ENCODE results near the gene ZSCAN30.
"Not testable (repeated sequence)": the region's sequence is repeated elsewhere in the genome, so short reads cannot be mapped to it uniquely, and the experiment has no call there.

The ZSCAN30 gene

GRCh38 chr18:35239314-35239713 is 50.7 kb downstream of the ZSCAN30 start:
- peaks cover 5% of the 10 kb centered on the region for H3K4me1 Mint-ChIP-seq (ENCODE audit: low read depth)
- H3K27me3 Mint-ChIP-seq, result no peaks in the 10 kb centered on the region
- intact Hi-C loops (cut with micrococcal nuclease), result loop anchor here (10.0 kb wide), 2 partner anchors 195 to 235 kb away; partner anchors contain the start of gene MAPRE2
- no peak overlapping the region for H3K27ac Mint-ChIP-seq
- H3K9me3 Mint-ChIP-seq, result peaks cover 21% of the 10 kb centered on the region
- H3K36me3 Mint-ChIP-seq (ENCODE audit: low read depth), result peaks cover 31% of the 10 kb centered on the region
- H3K4me3 Mint-ChIP-seq, result no peak overlapping the region

GRCh38 chr18:35236571-35237363 is 53.3 kb downstream of the ZSCAN30 start:
- H3K36me3 Mint-ChIP-seq (ENCODE audit: low read depth), result peaks cover 9% of the 10 kb centered on the region
- H3K27ac Mint-ChIP-seq, result no peak overlapping the region
- no peak overlapping the region for H3K4me3 Mint-ChIP-seq
- intact Hi-C loops (cut with micrococcal nuclease), result loop anchor here (10.0 kb wide), 2 partner anchors 192 to 232 kb away; partner anchors contain the start of gene MAPRE2
- no peaks in the 10 kb centered on the region for H3K9me3 Mint-ChIP-seq
- H3K4me1 Mint-ChIP-seq (ENCODE audit: low read depth), result no peaks in the 10 kb centered on the region
- H3K27me3 Mint-ChIP-seq, result no peaks in the 10 kb centered on the region

GRCh38 chr18:35231052-35231451 is 59.0 kb downstream of the ZSCAN30 start:
- Mint-ChIP-seq H3K9me3 (no peaks in the 10 kb centered on the region), H3K36me3 (ENCODE audit: low read depth) (no peaks in the 10 kb centered on the region), H3K27me3 (no peaks in the 10 kb centered on the region), H3K4me3 (no peak overlapping the region), H3K4me1 (ENCODE audit: low read depth) (peaks cover 4% of the 10 kb centered on the region), H3K27ac (no peak overlapping the region)
- intact Hi-C loops (cut with micrococcal nuclease), result loop anchor here (1.0 to 10.0 kb wide), 4 partner anchors 9 to 226 kb away; partner anchors contain the start of gene MAPRE2

GRCh38 chr18:35227254-35227653 is 62.8 kb downstream of the ZSCAN30 start:
- H3K27me3 Mint-ChIP-seq, result no peaks in the 10 kb centered on the region
- no peak overlapping the region for H3K27ac Mint-ChIP-seq
- intact Hi-C loops (cut with micrococcal nuclease), result no loop called here

GRCh38 chr18:35223797-35224196 is 66.2 kb downstream of the ZSCAN30 start:
- Mint-ChIP-seq H3K4me1 (ENCODE audit: low read depth) (no peaks in the 10 kb centered on the region), H3K36me3 (ENCODE audit: low read depth) (no peaks in the 10 kb centered on the region), H3K27ac (no peak overlapping the region), H3K9me3 (no peaks in the 10 kb centered on the region), H3K27me3 (no peaks in the 10 kb centered on the region), H3K4me3 (no peak overlapping the region)
- intact Hi-C loops (cut with micrococcal nuclease), result no loop called here

More at GRCh38 chr18:35227254-35227653, 62.8 kb downstream of the ZSCAN30 start:
- peaks cover 4% of the 10 kb centered on the region for H3K4me1 Mint-ChIP-seq (ENCODE audit: low read depth)
- no peaks in the 10 kb centered on the region for H3K36me3 Mint-ChIP-seq (ENCODE audit: low read depth)
- H3K4me3 Mint-ChIP-seq, result no peak overlapping the region
- no peaks in the 10 kb centered on the region for H3K9me3 Mint-ChIP-seq

GRCh38 chr18:35220424-35220823 is 69.6 kb downstream of the ZSCAN30 start:
- H3K27me3 Mint-ChIP-seq, result no peaks in the 10 kb centered on the region
- intact Hi-C loops (cut with micrococcal nuclease), result no loop called here
- H3K27ac Mint-ChIP-seq, result no peak overlapping the region
- no peaks in the 10 kb centered on the region for H3K4me1 Mint-ChIP-seq (ENCODE audit: low read depth)
- no peaks in the 10 kb centered on the region for H3K9me3 Mint-ChIP-seq
- no peak overlapping the region for H3K4me3 Mint-ChIP-seq
- no peaks in the 10 kb centered on the region for H3K36me3 Mint-ChIP-seq (ENCODE audit: low read depth)

- intact Hi-C loops (cut with micrococcal nuclease); H3K36me3 Mint-ChIP-seq (ENCODE audit: low read depth); H3K27me3 Mint-ChIP-seq; H3K9me3 Mint-ChIP-seq; H3K27ac Mint-ChIP-seq; H3K4me1 Mint-ChIP-seq (ENCODE audit: low read depth); H3K4me3 Mint-ChIP-seq: not testable (repeated sequence)
These were observed 70.7 kb downstream of the ZSCAN30 start for GRCh38 chr18:35219331-35219730.

- H3K4me1 Mint-ChIP-seq (ENCODE audit: low read depth); intact Hi-C loops (cut with micrococcal nuclease); H3K4me3 Mint-ChIP-seq; H3K27ac Mint-ChIP-seq; H3K9me3 Mint-ChIP-seq; H3K36me3 Mint-ChIP-seq (ENCODE audit: low read depth); H3K27me3 Mint-ChIP-seq: not testable (repeated sequence)
These were observed 73.4 kb downstream of the ZSCAN30 start for GRCh38 chr18:35216611-35217010.

GRCh38 chr18:35215026-35215425 is 75.0 kb downstream of the ZSCAN30 start:
- no peaks in the 10 kb centered on the region for H3K9me3 Mint-ChIP-seq
- no peak overlapping the region for H3K27ac Mint-ChIP-seq
- H3K4me3 Mint-ChIP-seq, result no peak overlapping the region
- intact Hi-C loops (cut with micrococcal nuclease), result no loop called here
- H3K4me1 Mint-ChIP-seq (ENCODE audit: low read depth), result no peaks in the 10 kb centered on the region
- no peaks in the 10 kb centered on the region for H3K27me3 Mint-ChIP-seq
- no peaks in the 10 kb centered on the region for H3K36me3 Mint-ChIP-seq (ENCODE audit: low read depth)

- H3K4me1 Mint-ChIP-seq (ENCODE audit: low read depth); H3K4me3 Mint-ChIP-seq; intact Hi-C loops (cut with micrococcal nuclease); H3K36me3 Mint-ChIP-seq (ENCODE audit: low read depth); H3K27me3 Mint-ChIP-seq; H3K27ac Mint-ChIP-seq: not testable (repeated sequence)
- H3K9me3 Mint-ChIP-seq, result peaks cover 21% of the 10 kb centered on the region
These were observed 84.1 kb downstream of the ZSCAN30 start for GRCh38 chr18:35205746-35206458.

- Mint-ChIP-seq H3K27ac (no peak overlapping the region), H3K4me3 (no peak overlapping the region), H3K36me3 (ENCODE audit: low read depth) (no peaks in the 10 kb centered on the region), H3K27me3 (no peaks in the 10 kb centered on the region), H3K4me1 (ENCODE audit: low read depth) (no peaks in the 10 kb centered on the region), H3K9me3 (peaks cover 21% of the 10 kb centered on the region)
- intact Hi-C loops (cut with micrococcal nuclease), result no loop called here
These were observed 84.8 kb downstream of the ZSCAN30 start for GRCh38 chr18:35205199-35205712.

GRCh38 chr18:35203067-35203466 is 87.0 kb downstream of the ZSCAN30 start:
- Mint-ChIP-seq H3K36me3 (ENCODE audit: low read depth) (no peaks in the 10 kb centered on the region), H3K9me3 (peaks cover 21% of the 10 kb centered on the region), H3K27ac (no peak overlapping the region), H3K4me3 (no peak overlapping the region), H3K27me3 (no peaks in the 10 kb centered on the region), H3K4me1 (ENCODE audit: low read depth) (no peaks in the 10 kb centered on the region)
- intact Hi-C loops (cut with micrococcal nuclease), result no loop called here

- no peaks in the 10 kb centered on the region for H3K27me3 Mint-ChIP-seq
- intact Hi-C loops (cut with micrococcal nuclease), result no loop called here
- no peak overlapping the region for H3K4me3 Mint-ChIP-seq
- H3K27ac Mint-ChIP-seq, result no peak overlapping the region
- no peaks in the 10 kb centered on the region for H3K4me1 Mint-ChIP-seq (ENCODE audit: low read depth)
- peaks cover 21% of the 10 kb centered on the region for H3K9me3 Mint-ChIP-seq
- no peaks in the 10 kb centered on the region for H3K36me3 Mint-ChIP-seq (ENCODE audit: low read depth)
These were observed 88.6 kb downstream of the ZSCAN30 start for GRCh38 chr18:35201256-35201931.

All from dendritic cell treated with granulocyte-macrophage colony-stimulating factor and Interleukin-4, amounts not matched to agents 40 ng/mL and 50 ng/mL, for 4 days (primary cell).